Nephron (organoid): ENCODE measurements around the gene CNPY1.

Experiments
- H3K27ac Mint-ChIP-seq, 3 experiments: 2 replicates each; pipeline ENCODE4 v1.8.0; 2020; ENCODE audit warnings: mixed read lengths in 3 of 3, mild to moderate bottlenecking in 2 of 3, moderate library complexity in 1 of 3
- H3K27me3 Mint-ChIP-seq: 2 replicates; pipeline ENCODE4 v1.8.0; 2021; ENCODE audit warnings: low read depth, mild to moderate bottlenecking, moderate library complexity, mixed read lengths
- H3K36me3 Mint-ChIP-seq: 2 replicates; pipeline ENCODE4 v1.8.0; 2020; ENCODE audit warnings: low read depth, mixed read lengths
- H3K4me1 Mint-ChIP-seq: 2 replicates; pipeline ENCODE4 v1.8.0; 2020; ENCODE audit warnings: mixed read lengths
- H3K4me3 Mint-ChIP-seq, 3 experiments: 2 replicates each; pipeline ENCODE4 v1.8.0; 2020; ENCODE audit warnings: mild to moderate bottlenecking in 3 of 3, mixed read lengths in 3 of 3, moderate library complexity in 2 of 3
- H3K9me3 Mint-ChIP-seq: 2 replicates; pipeline ENCODE4 v1.8.0; 2020; ENCODE audit warnings: mixed read lengths
- TF ChIP-seq, protein P1 (sequence below), 3 experiments: fragments of 200-600 bp; sonication (generic); IDR thresholded peaks; one replicate each; pipeline ENCODE4 v1.5.0; 2021; ENCODE audit warnings: antibody characterized with exemption in 3 of 3; ENCODE audit not compliant: unreplicated experiment in 3 of 3

Gene CNPY1

DNA sequence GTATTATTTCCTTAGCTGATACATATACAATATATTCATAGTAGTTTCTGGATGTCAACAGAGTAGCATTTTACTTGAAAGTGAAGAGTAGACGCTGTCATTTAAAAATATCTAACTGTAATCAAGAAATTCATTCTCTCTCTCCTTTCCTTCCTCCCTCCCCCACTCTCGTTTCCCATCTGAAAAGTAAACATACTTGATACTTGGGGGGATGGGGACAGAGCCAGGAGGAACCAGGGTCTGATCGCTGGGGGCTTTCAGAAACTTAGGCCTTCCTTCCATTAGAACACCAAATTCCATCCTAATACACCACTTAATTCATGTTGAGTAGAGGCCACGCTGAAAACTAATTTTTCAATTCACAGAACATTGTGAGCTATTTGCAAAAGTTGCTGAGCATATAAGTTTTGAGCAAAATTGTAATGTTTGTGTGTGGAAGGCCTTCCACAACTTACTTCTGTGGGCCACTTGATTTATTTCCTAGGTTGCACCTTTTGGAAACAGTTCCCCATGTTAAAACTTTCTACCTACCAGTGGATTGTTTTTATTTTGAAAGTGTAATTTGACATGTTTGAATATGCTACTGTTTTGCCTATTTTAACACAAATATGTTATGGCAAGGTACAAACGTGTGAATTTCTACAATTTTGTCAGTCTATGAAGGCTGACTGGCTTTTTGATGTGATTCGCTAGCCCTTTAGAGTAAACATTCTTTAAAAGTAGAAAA, 35.2 kb downstream of the CNPY1 start:
- H3K4me3 Mint-ChIP-seq, result no peak overlapping the region
- peaks cover 14% of the 10 kb centered on the region for H3K4me1 Mint-ChIP-seq
- H3K27me3 Mint-ChIP-seq, result peaks cover 100% of the 10 kb centered on the region
- H3K27ac Mint-ChIP-seq, result no peak overlapping the region
- TF ChIP-seq, protein P1, sequence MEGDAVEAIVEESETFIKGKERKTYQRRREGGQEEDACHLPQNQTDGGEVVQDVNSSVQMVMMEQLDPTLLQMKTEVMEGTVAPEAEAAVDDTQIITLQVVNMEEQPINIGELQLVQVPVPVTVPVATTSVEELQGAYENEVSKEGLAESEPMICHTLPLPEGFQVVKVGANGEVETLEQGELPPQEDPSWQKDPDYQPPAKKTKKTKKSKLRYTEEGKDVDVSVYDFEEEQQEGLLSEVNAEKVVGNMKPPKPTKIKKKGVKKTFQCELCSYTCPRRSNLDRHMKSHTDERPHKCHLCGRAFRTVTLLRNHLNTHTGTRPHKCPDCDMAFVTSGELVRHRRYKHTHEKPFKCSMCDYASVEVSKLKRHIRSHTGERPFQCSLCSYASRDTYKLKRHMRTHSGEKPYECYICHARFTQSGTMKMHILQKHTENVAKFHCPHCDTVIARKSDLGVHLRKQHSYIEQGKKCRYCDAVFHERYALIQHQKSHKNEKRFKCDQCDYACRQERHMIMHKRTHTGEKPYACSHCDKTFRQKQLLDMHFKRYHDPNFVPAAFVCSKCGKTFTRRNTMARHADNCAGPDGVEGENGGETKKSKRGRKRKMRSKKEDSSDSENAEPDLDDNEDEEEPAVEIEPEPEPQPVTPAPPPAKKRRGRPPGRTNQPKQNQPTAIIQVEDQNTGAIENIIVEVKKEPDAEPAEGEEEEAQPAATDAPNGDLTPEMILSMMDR (IDR thresholded peaks at IDR 0.05; ENCODE audit: unreplicated experiment in 3 of 3), result no peak
- no peaks in the 10 kb centered on the region for H3K36me3 Mint-ChIP-seq
- peaks cover 8% of the 10 kb centered on the region for H3K9me3 Mint-ChIP-seq

DNA sequence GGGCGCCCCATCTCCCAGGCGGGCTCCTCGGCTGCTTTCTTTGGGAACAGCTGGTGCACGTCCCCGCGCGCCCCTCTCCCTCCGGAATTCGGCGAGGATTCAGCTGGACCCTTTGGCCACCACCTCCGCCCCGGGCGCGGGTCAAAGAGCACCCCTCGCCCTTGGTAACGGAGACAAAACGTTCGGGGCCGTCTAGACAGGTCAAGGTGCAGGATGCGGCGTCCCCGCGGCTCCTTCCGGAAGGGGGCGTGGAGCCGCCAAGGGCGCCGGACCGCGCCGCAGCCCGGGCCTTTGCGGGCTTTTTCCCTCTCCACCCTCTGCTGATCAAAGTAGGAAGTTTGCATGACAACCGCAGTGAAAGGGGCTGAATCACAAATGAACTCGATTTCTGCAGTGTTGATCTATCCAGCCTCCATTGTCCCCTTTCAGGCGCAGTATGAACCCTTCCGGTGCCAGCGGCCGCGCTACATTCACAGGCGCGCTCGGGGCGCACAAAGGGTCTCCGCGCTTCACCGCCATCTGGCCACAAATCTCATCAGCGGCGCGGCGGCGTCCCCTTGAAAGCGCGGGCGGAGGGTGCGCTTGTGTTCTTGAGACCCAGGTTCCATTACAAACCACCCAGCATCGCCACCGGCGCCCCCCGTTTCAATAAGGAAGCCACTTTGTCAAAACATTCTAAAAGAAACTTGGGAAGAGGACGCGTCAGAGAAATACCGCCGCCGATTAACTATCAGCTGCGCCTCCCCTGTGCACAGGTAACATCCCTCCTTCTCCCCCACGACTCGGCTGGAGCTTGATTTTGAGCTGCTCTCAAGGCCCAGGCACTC, 36.4 kb downstream of the CNPY1 start:
- TF ChIP-seq, protein P1 (IDR thresholded peaks at IDR 0.05; ENCODE audit: unreplicated experiment in 3 of 3), result no peak
- H3K4me1 Mint-ChIP-seq, result peaks cover 14% of the 10 kb centered on the region
- no peak overlapping the region for H3K27ac Mint-ChIP-seq
- peaks cover 100% of the 10 kb centered on the region for H3K27me3 Mint-ChIP-seq
- H3K4me3 Mint-ChIP-seq, result peak overlapping the region; percentile 77 to 82 (median 79)
- H3K36me3 Mint-ChIP-seq, result no peaks in the 10 kb centered on the region
- peaks cover 8% of the 10 kb centered on the region for H3K9me3 Mint-ChIP-seq

DNA sequence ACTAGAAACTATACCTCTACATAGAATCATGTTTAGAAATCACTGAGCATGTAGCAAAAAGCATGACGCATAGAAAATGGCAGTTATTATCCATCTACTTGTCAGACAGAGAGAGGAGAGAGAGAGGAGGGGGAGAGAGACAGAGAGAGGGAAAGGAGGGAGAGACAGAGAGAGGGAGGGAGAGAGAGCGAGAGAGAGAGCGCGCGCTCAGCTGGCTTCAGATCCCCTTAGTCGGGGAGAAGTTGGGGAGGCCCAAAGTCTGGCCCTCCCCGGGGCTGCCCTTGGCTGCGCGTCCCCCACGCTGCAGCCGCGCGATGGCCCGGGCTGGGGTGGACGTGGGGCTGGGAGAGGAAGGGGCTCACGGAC, 37.0 kb downstream of the CNPY1 start:
- TF ChIP-seq, protein P1 (IDR thresholded peaks at IDR 0.05; ENCODE audit: unreplicated experiment in 3 of 3), result no peak
- Mint-ChIP-seq H3K9me3 (peaks cover 8% of the 10 kb centered on the region), H3K27me3 (peaks cover 100% of the 10 kb centered on the region), H3K4me1 (peaks cover 14% of the 10 kb centered on the region), H3K4me3 (peak overlapping the region; percentile 29 to 65 (median 57)), H3K36me3 (no peaks in the 10 kb centered on the region), H3K27ac (no peak overlapping the region)

DNA sequence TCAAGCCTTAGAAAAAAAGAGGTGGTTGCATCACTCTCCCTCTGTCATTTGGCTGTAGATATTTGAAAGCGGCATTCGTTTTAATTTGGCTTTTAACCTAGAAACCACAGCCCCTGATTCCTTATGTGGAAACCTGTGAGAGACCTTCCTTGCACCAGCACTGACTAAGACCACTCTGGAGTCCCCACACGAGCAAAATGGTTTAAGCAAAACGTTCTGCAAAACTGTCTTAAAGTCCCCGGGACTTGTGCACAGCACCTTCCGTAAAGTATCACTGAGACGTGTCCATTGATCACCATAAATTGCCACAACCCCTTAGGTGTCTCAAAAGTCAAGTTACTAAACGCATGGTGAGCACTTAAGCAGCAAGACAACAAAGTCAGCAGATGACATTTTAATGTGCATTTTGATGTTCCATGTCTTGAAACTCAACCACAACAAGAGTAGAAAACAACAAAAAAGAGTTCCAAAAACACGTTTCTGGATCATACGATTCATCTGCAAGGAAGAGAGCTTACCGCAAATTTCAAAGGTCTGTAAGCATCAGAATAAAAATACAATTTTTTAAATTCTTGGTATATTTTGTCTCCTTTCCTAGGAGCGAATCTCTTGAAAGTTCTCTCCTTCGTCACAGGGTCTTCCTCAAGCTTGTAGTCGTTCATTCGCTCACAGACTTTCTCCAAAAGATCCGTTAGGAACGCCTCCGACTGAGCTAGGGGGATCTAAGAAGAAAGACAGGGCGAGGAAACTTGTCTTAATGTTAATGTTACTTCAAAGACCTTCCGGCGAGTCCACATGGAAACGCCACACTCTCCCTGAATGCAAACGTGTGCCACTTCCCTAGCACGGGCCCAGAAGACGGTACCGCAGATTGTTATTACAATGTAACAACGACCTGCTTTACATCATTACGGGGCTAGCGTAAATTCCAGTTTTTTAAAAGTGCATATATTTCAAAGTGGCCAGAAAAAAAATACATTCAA, 37.7 kb downstream of the CNPY1 start:
- H3K27me3 Mint-ChIP-seq, result peaks cover 100% of the 10 kb centered on the region
- TF ChIP-seq, protein P1 (IDR thresholded peaks at IDR 0.05; ENCODE audit: unreplicated experiment in 3 of 3), result no peak
- peaks cover 8% of the 10 kb centered on the region for H3K9me3 Mint-ChIP-seq
- H3K36me3 Mint-ChIP-seq, result no peaks in the 10 kb centered on the region
- no peak overlapping the region for H3K27ac Mint-ChIP-seq
- peaks cover 14% of the 10 kb centered on the region for H3K4me1 Mint-ChIP-seq
- peak overlapping the region; percentile 29 to 65 (median 57) for H3K4me3 Mint-ChIP-seq

DNA sequence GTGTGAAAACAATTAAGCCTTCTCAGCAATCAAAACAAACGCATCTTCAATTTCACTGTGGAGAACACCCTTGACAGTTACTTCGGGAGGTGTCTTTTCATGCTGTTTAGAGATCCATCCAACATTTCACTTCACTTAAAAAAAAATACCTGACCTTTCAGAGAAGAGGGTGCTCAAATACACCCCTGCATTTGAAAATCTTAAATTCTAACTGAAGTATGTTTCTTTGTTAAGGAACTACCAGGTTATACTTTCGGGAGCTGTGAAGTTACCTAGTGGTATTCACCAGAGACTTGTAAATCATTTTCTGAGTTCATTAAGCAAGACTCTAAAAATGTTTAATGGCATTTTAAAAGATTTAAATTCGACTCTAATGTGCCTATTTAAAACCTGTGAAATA, 38.8 kb downstream of the CNPY1 start:
- no peak overlapping the region for H3K27ac Mint-ChIP-seq

More for the DNA sequence above, 38.8 kb downstream of the CNPY1 start:
- Mint-ChIP-seq H3K27me3 (peaks cover 100% of the 10 kb centered on the region), H3K36me3 (no peaks in the 10 kb centered on the region), H3K4me3 (no peak overlapping the region), H3K9me3 (peaks cover 8% of the 10 kb centered on the region), H3K4me1 (peaks cover 14% of the 10 kb centered on the region)
- TF ChIP-seq, protein P1 (IDR thresholded peaks at IDR 0.05; ENCODE audit: unreplicated experiment in 3 of 3), result no peak
